ENCODE results near the gene CELSR1. TPM values are rescaled to one million over a fixed set of nuclear protein-coding genes. Genes with fewer than 3 reads are reported as not detected.

The CELSR1 gene
- total RNA-seq, 4 donors from 2014 or later: 18.4 to 56.0 (median 31.0) TPM

GRCh38 chr22:46532416-46532815 is 5.0 kb downstream of the CELSR1 start:
- Histone ChIP-seq H3K4me3 (replicated peaks in 1 of 3) (no peak overlapping the region), H3K4me1 (peaks cover 4 to 12% of the 10 kb centered on the region in 2 donors), H3K9me3 (no peaks in the 10 kb centered on the region), H3K27ac (no peak overlapping the region), H3K36me3 (no peaks in the 10 kb centered on the region), H3K27me3 (no peaks in the 10 kb centered on the region)
- intact Hi-C loops (cut with DNase I): no loop called here
- no peak for TF ChIP-seq POLR2A (IDR thresholded peaks at IDR 0.05)
- TF ChIP-seq CTCF (IDR thresholded peaks at IDR 0.05): no peak
- DNase-seq: no peak
- 50 to 54% methylated on average over 3 of the region's 3 CpGs for WGBS, 2 donors

DNA sequence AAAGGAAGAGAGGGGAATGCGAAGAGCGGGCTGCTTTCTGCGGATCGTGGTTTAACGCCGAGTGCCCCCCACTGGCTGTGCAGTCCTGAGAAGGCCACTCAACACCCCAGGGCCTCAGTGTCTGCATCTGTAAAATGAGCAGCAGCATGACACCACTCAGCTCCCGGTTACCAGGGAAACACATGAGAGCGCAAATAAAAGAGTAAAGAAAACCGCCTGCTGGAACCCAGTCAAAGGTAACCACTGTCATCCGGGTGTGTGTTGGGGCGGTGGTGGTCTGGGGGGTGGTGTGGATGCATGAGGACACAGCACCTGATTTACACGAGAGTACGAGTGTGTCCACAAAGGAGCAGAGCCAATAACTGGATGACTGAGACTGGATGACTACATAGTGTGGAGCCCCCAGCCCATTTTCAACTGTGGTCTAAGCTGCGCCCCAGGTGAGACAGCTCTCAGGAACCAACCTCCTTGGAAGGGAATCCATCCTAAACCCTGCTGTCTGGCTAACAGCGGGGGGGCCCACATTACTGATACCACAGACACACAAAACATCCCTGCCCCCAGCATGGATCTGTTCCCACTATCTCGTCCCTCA is 5.7 kb downstream of the CELSR1 start:
- H3K4me1 ChIP-seq: peaks cover 4 to 12% of the 10 kb centered on the region in 2 donors
- WGBS, 2 donors: 88 to 93% methylated on average over 16 of the region's 16 CpGs
- H3K9me3 ChIP-seq: no peaks in the 10 kb centered on the region
- no peaks in the 10 kb centered on the region for H3K27me3 ChIP-seq
- H3K27ac ChIP-seq: no peak overlapping the region
- DNase-seq: no peak
- TF ChIP-seq POLR2A (IDR thresholded peaks at IDR 0.05) (no peak), CTCF (IDR thresholded peaks at IDR 0.05) (no peak)
- intact Hi-C loops (cut with DNase I): no loop called here
- H3K4me3 ChIP-seq (replicated peaks in 1 of 3): no peak overlapping the region
- no peaks in the 10 kb centered on the region for H3K36me3 ChIP-seq

DNA sequence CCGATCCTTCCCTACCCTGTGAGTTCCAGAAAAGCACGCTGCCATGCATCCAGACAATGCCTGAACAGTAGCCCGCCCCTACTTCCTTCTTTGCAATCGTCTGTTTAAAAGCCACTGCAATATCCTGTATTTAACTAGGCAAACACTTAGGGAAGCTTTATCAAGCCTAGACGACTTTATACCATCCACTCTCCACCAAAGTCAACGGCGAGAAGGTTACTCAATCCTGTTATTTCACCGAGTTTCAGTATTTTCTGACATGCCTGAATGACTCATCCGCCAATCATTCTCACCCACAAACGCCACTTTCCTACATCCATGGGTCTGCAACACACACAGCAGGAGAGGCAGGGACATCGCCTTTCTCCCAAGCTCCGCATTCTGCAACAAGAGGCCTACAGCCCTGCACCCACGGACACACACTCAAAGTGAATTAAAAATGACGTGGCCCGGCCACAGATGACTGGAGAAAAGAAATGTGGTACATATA is 9.3 kb downstream of the CELSR1 start:
- TF ChIP-seq POLR2A (IDR thresholded peaks at IDR 0.05): no peak
- no peak for TF ChIP-seq CTCF (IDR thresholded peaks at IDR 0.05)
- H3K9me3 ChIP-seq: no peaks in the 10 kb centered on the region
- H3K27ac ChIP-seq: no peak overlapping the region
- WGBS, 2 donors: 75 to 76% methylated on average over 15 of the region's 15 CpGs
- no peaks in the 10 kb centered on the region for H3K27me3 ChIP-seq
- intact Hi-C loops (cut with DNase I): no loop called here
- no peak for DNase-seq
- peaks cover 1 to 20% of the 10 kb centered on the region in 2 donors for H3K4me1 ChIP-seq
- no peaks in the 10 kb centered on the region for H3K36me3 ChIP-seq
- no peak overlapping the region for H3K4me3 ChIP-seq (replicated peaks in 1 of 3)

DNA sequence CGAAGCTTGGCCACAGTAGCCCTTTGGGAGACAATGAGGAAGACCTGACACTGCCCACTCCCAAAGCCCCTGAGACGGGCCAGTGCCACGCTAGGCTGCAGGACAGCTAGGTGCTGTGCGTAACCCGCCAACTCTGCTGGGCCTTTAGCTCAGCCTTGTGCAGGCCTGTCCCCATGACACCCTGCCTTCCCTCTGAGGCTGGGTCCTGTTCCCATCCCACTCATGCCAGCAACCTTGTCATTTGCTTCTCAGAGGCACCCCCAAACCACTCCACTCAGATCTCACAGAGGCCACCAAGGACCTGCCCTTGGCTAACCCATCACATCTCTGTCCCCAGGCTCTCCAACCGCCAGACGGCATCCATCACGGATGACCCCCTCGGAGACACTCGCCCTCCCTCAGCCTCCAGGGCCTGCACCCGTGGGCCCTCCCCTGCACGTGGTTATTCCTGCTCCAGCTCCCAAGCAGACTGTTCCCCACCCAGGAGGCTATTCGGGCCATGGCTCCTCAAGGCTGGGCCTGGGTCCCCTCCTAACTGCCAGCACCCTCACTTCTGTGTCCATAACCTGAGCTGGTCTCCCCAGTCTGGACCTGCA is 11.1 kb downstream of the CELSR1 start:
- H3K27ac ChIP-seq: peak overlapping the region in 1 of 3 donors; percentile 50

More for the DNA sequence above, 11.1 kb downstream of the CELSR1 start:
- 89 to 93% methylated on average over 8 to 11 of the region's 13 CpGs for WGBS, 2 donors
- Histone ChIP-seq H3K27me3 (no peaks in the 10 kb centered on the region), H3K4me1 (peaks cover 0 to 12% of the 10 kb centered on the region in 2 donors), H3K36me3 (no peaks in the 10 kb centered on the region), H3K9me3 (no peaks in the 10 kb centered on the region), H3K4me3 (replicated peaks in 1 of 3) (no peak overlapping the region)
- no peak for DNase-seq
- TF ChIP-seq CTCF (IDR thresholded peaks at IDR 0.05) (no peak), POLR2A (IDR thresholded peaks at IDR 0.05) (no peak)
- intact Hi-C loops (cut with DNase I): no loop called here

Data from thyroid gland (tissue), 4 donors.